Duodenal mucosa (tissue), 2 donors: ENCODE measurements around the gene ALG12.

Experiments used
- H3K27ac ChIP-seq: one replicate; pipeline ENCODE4 v1.7.0; 2013; ENCODE audit warnings: low read depth, low read length
- H3K27me3 ChIP-seq, 2 donors: one replicate each; pipeline ENCODE4 v1.7.0; 2013; ENCODE audit warnings: low read length in 2 of 2, control low read depth in 1 of 2; ENCODE audit not compliant: insufficient read depth in 2 of 2, control insufficient read depth in 1 of 2
- H3K36me3 ChIP-seq, 2 donors: one replicate each; pipeline ENCODE4 v1.7.0; 2013; ENCODE audit warnings: low read length in 2 of 2, control low read depth in 1 of 2; ENCODE audit not compliant: insufficient read depth in 2 of 2, control insufficient read depth in 1 of 2
- H3K4me1 ChIP-seq, 2 donors: one replicate each; pipeline ENCODE4 v1.7.0; 2013; ENCODE audit warnings: low read length in 2 of 2, control low read depth in 1 of 2; ENCODE audit not compliant: insufficient read depth in 2 of 2, control insufficient read depth in 1 of 2
- H3K4me3 ChIP-seq, 2 donors: one replicate each; pipeline ENCODE4 v1.7.0; 2013; ENCODE audit warnings: low read length in 2 of 2, low read depth in 1 of 2
- H3K9ac ChIP-seq, 2 donors: one replicate each; pipeline ENCODE4 v1.7.0; 2013; ENCODE audit warnings: low read length in 2 of 2, low read depth in 1 of 2
- H3K9me3 ChIP-seq, 2 donors: one replicate each; pipeline ENCODE4 v1.7.0; 2013; ENCODE audit warnings: low read length in 2 of 2, control low read depth in 1 of 2; ENCODE audit not compliant: control insufficient read depth in 1 of 2

Gene ALG12

GRCh38 chr22:49922926-49923325, 4.7 kb upstream of the ALG12 start:
- H3K4me3 ChIP-seq, result no peak overlapping the region
- peaks cover 4 to 29% of the 10 kb centered on the region in 2 donors for H3K36me3 ChIP-seq
- H3K27ac ChIP-seq, result no peak overlapping the region
- H3K9me3 ChIP-seq, result no peaks in the 10 kb centered on the region
- no peak overlapping the region for H3K9ac ChIP-seq
- no peaks in the 10 kb centered on the region for H3K27me3 ChIP-seq
- H3K4me1 ChIP-seq, result peaks cover 8 to 13% of the 10 kb centered on the region in 2 donors

- H3K9ac ChIP-seq, result no peak overlapping the region
- H3K4me3 ChIP-seq, result no peak overlapping the region
- peaks cover 4 to 29% of the 10 kb centered on the region in 2 donors for H3K36me3 ChIP-seq
- no peaks in the 10 kb centered on the region for H3K9me3 ChIP-seq
- peaks cover 8 to 13% of the 10 kb centered on the region in 2 donors for H3K4me1 ChIP-seq
- no peaks in the 10 kb centered on the region for H3K27me3 ChIP-seq
- H3K27ac ChIP-seq, result no peak overlapping the region
Measured at GRCh38 chr22:49922484-49922883, 4.2 kb upstream of the ALG12 start.

GRCh38 chr22:49921508-49922278, 3.5 kb upstream of the ALG12 start:
- peaks cover 13 to 15% of the 10 kb centered on the region in 2 donors for H3K4me1 ChIP-seq
- H3K9ac ChIP-seq, result no peak overlapping the region
- peaks cover 4 to 26% of the 10 kb centered on the region in 2 donors for H3K36me3 ChIP-seq
- H3K9me3 ChIP-seq, result no peaks in the 10 kb centered on the region
- no peaks in the 10 kb centered on the region for H3K27me3 ChIP-seq
- no peak overlapping the region for H3K27ac ChIP-seq
- H3K4me3 ChIP-seq, result no peak overlapping the region

- Histone ChIP-seq H3K4me3 (no peak overlapping the region), H3K9ac (no peak overlapping the region), H3K4me1 (peaks cover 10 to 15% of the 10 kb centered on the region in 2 donors), H3K36me3 (peaks cover 4 to 22% of the 10 kb centered on the region in 2 donors), H3K9me3 (no peaks in the 10 kb centered on the region), H3K27ac (no peak overlapping the region), H3K27me3 (no peaks in the 10 kb centered on the region)
Measured at GRCh38 chr22:49920859-49921258, 2.6 kb upstream of the ALG12 start.

GRCh38 chr22:49918911-49919881, 958 bp upstream of the ALG12 start:
- Histone ChIP-seq H3K27ac (no peak overlapping the region), H3K27me3 (no peaks in the 10 kb centered on the region), H3K4me1 (peaks cover 9 to 15% of the 10 kb centered on the region in 2 donors), H3K36me3 (peaks cover 4 to 20% of the 10 kb centered on the region in 2 donors), H3K9me3 (no peaks in the 10 kb centered on the region), H3K9ac (peak overlapping the region; percentile 63 to 70), H3K4me3 (peak overlapping the region; percentile 76 to 82)

- peaks cover 9 to 15% of the 10 kb centered on the region in 2 donors for H3K4me1 ChIP-seq
- peaks cover 17 to 39% of the 10 kb centered on the region in 2 donors for H3K36me3 ChIP-seq
- peak overlapping the region in 1 of 2 donors; percentile 70 for H3K9ac ChIP-seq
- H3K4me3 ChIP-seq, result peak overlapping the region in 1 of 2 donors; percentile 82
- no peak overlapping the region for H3K27ac ChIP-seq
- H3K9me3 ChIP-seq, result no peaks in the 10 kb centered on the region
- no peaks in the 10 kb centered on the region for H3K27me3 ChIP-seq
Measured at GRCh38 chr22:49916831-49917230, 1.4 kb downstream of the ALG12 start.

- Histone ChIP-seq H3K27ac (no peak overlapping the region), H3K9ac (no peak overlapping the region), H3K4me1 (peaks cover 9 to 15% of the 10 kb centered on the region in 2 donors), H3K36me3 (peaks cover 19 to 32% of the 10 kb centered on the region in 2 donors), H3K9me3 (no peaks in the 10 kb centered on the region), H3K4me3 (no peak overlapping the region), H3K27me3 (no peaks in the 10 kb centered on the region)
Measured at GRCh38 chr22:49915610-49916009, 2.6 kb downstream of the ALG12 start.

GRCh38 chr22:49914256-49914655, 4.0 kb downstream of the ALG12 start:
- H3K27me3 ChIP-seq, result no peaks in the 10 kb centered on the region
- peaks cover 21 to 25% of the 10 kb centered on the region in 2 donors for H3K36me3 ChIP-seq
- no peak overlapping the region for H3K9ac ChIP-seq
- H3K4me3 ChIP-seq, result no peak overlapping the region
- H3K4me1 ChIP-seq, result peaks cover 5 to 10% of the 10 kb centered on the region in 2 donors
- H3K9me3 ChIP-seq, result no peaks in the 10 kb centered on the region
- no peak overlapping the region for H3K27ac ChIP-seq

- Histone ChIP-seq H3K27ac (no peak overlapping the region), H3K9me3 (no peaks in the 10 kb centered on the region), H3K4me3 (no peak overlapping the region), H3K4me1 (peaks cover 0 to 7% of the 10 kb centered on the region in 2 donors), H3K36me3 (peaks cover 21 to 30% of the 10 kb centered on the region in 2 donors), H3K27me3 (no peaks in the 10 kb centered on the region), H3K9ac (no peak overlapping the region)
Measured at GRCh38 chr22:49913446-49913845, 4.8 kb downstream of the ALG12 start.

GRCh38 chr22:49913026-49913425, 5.2 kb downstream of the ALG12 start:
- Histone ChIP-seq H3K4me3 (no peak overlapping the region), H3K27me3 (no peaks in the 10 kb centered on the region), H3K9me3 (no peaks in the 10 kb centered on the region), H3K4me1 (peaks cover 0 to 7% of the 10 kb centered on the region in 2 donors), H3K36me3 (peaks cover 22 to 35% of the 10 kb centered on the region in 2 donors), H3K27ac (no peak overlapping the region), H3K9ac (no peak overlapping the region)
